Osteoblast (primary cell): Measurements from ENCODE around the gene OBSL1. TPM values are rescaled to one million over a fixed set of nuclear protein-coding genes. Genes with fewer than 3 reads are reported as not detected.
A peak's percentile ranks its signal among the peaks of the same experiment; 100 is the strongest.

Source experiments
- DNase-seq: peaks from one replicate; pipeline ENCODE4 v3.0.0; 2011; ENCODE audit warnings: low spot score, mixed read lengths; ENCODE audit not compliant: insufficient read length; ENCODE audit errors: missing footprints
- H2AFZ ChIP-seq: 2 replicates; pipeline ENCODE4 v1.6.0; 2011; ENCODE audit warnings: mild to moderate bottlenecking, low read length
- H3K27ac ChIP-seq: 2 replicates; pipeline ENCODE4 v1.5.1; 2011; ENCODE audit warnings: mild to moderate bottlenecking, low read depth, low read length, moderate library complexity
- H3K27me3 ChIP-seq: 2 replicates; pipeline ENCODE4 v1.6.0; 2012; ENCODE audit warnings: mild to moderate bottlenecking, control low read depth, inconsistent platforms, low read length, moderate library complexity; ENCODE audit not compliant: insufficient read depth
- H3K36me3 ChIP-seq: 2 replicates; pipeline ENCODE4 v1.5.1; 2011; ENCODE audit warnings: mild to moderate bottlenecking, low read length, control low read depth, moderate library complexity; ENCODE audit not compliant: insufficient read depth
- H3K4me1 ChIP-seq: 2 replicates; pipeline ENCODE4 v1.5.1; 2011; ENCODE audit warnings: mild to moderate bottlenecking, low read length, control low read depth, moderate library complexity; ENCODE audit not compliant: insufficient read depth
- H3K4me2 ChIP-seq: 2 replicates; pipeline ENCODE4 v1.6.0; 2011; ENCODE audit warnings: mild to moderate bottlenecking, low read length; ENCODE audit not compliant: insufficient read depth
- H3K4me3 ChIP-seq: fragments of 200-600 bp; sonication (generic); 3 replicates; pipeline ENCODE4 v1.5.1; 2012; ENCODE audit warnings: mild to moderate bottlenecking, low read length, inconsistent platforms; ENCODE audit not compliant: insufficient read depth
- H3K79me2 ChIP-seq: 2 replicates; pipeline ENCODE4 v1.6.0; 2012; ENCODE audit warnings: mild to moderate bottlenecking, low read length, control low read depth, inconsistent platforms; ENCODE audit not compliant: insufficient read depth
- H3K9me3 ChIP-seq: 2 replicates; pipeline ENCODE4 v1.5.1; 2011; ENCODE audit warnings: low read depth, low read length, control low read depth
- H4K20me1 ChIP-seq: 2 replicates; pipeline ENCODE4 v1.6.0; 2012; ENCODE audit warnings: mild to moderate bottlenecking, low read length, control low read depth; ENCODE audit not compliant: insufficient read depth
- CTCF ChIP-seq: IDR thresholded peaks from 2 replicates; pipeline ENCODE4 v1.5.1; 2011; ENCODE audit warnings: mild to moderate bottlenecking, low read depth, low read length, moderate library complexity; ENCODE audit errors: extremely low read depth
- total RNA-seq: library from RNA; depleted of rRNA; stranded (reverse); fragments of >200 nt; gene quantifications from 2 replicates; pipeline ENCODE4 v1.2.3, GENCODE V29; 2012

The OBSL1 gene
- total RNA-seq, 1 donor = 65.9 TPM

GRCh38 chr2:219569041-219569440 lies 2.3 kb downstream of the OBSL1 start:
- Histone ChIP-seq H3K27ac (no peak overlapping the region), H4K20me1 (peaks cover 15% of the 10 kb centered on the region), H3K9me3 (no peaks in the 10 kb centered on the region), H2AFZ (no peak overlapping the region), H3K27me3 (peaks cover 4% of the 10 kb centered on the region), H3K4me3 (no peak overlapping the region), H3K79me2 (peaks cover 4% of the 10 kb centered on the region), H3K4me2 (no peak overlapping the region), H3K36me3 (peaks cover 10% of the 10 kb centered on the region), H3K4me1 (no peaks in the 10 kb centered on the region)
- no peak for TF ChIP-seq CTCF
- no peak for DNase-seq

GRCh38 chr2:219567791-219568361 lies 3.5 kb downstream of the OBSL1 start:
- Histone ChIP-seq H4K20me1 (peaks cover 15% of the 10 kb centered on the region), H3K36me3 (peaks cover 10% of the 10 kb centered on the region), H3K79me2 (peaks cover 4% of the 10 kb centered on the region), H3K4me2 (no peak overlapping the region), H3K4me3 (no peak overlapping the region), H3K9me3 (no peaks in the 10 kb centered on the region), H3K27me3 (peaks cover 4% of the 10 kb centered on the region), H2AFZ (no peak overlapping the region), H3K4me1 (no peaks in the 10 kb centered on the region), H3K27ac (no peak overlapping the region)
- TF ChIP-seq CTCF = no peak
- no peak for DNase-seq

GRCh38 chr2:219567131-219567530 lies 4.2 kb downstream of the OBSL1 start:
- no peak overlapping the region for H3K4me2 ChIP-seq
- DNase-seq = peak; percentile 32
- H3K27me3 ChIP-seq = no peaks in the 10 kb centered on the region
- H3K36me3 ChIP-seq = peaks cover 10% of the 10 kb centered on the region
- no peak overlapping the region for H3K4me3 ChIP-seq
- no peak overlapping the region for H3K27ac ChIP-seq
- no peak overlapping the region for H2AFZ ChIP-seq
- no peaks in the 10 kb centered on the region for H3K4me1 ChIP-seq
- TF ChIP-seq CTCF = no peak
- peaks cover 4% of the 10 kb centered on the region for H3K79me2 ChIP-seq
- no peaks in the 10 kb centered on the region for H3K9me3 ChIP-seq
- H4K20me1 ChIP-seq = peaks cover 15% of the 10 kb centered on the region

- H3K36me3 ChIP-seq = peaks cover 10% of the 10 kb centered on the region
- no peak overlapping the region for H3K4me3 ChIP-seq
- H4K20me1 ChIP-seq = peaks cover 15% of the 10 kb centered on the region
- no peaks in the 10 kb centered on the region for H3K4me1 ChIP-seq
- H2AFZ ChIP-seq = no peak overlapping the region
- no peak overlapping the region for H3K27ac ChIP-seq
- H3K4me2 ChIP-seq = no peak overlapping the region
- no peak for DNase-seq
- TF ChIP-seq CTCF = no peak
- peaks cover 4% of the 10 kb centered on the region for H3K79me2 ChIP-seq
- H3K9me3 ChIP-seq = no peaks in the 10 kb centered on the region
- no peaks in the 10 kb centered on the region for H3K27me3 ChIP-seq
Observed at GRCh38 chr2:219566640-219567039, 4.7 kb downstream of the OBSL1 start.
